Smooth muscle cell of the umbilical artery (primary cell): Measurements from ENCODE around the gene TSC22D4. TPM values are rescaled to one million over a fixed set of nuclear protein-coding genes. Genes with fewer than 3 reads are reported as not detected.

Experiments used
- total RNA-seq: library from RNA; depleted of rRNA; stranded (reverse); fragments of >200 nt; gene quantifications from 2 replicates; pipeline ENCODE4 v1.2.3, GENCODE V29; 2014

TSC22D4 gene
- total RNA-seq, result 10.1 and 19.5 TPM in 2 replicates

GRCh38 chr7:100478958-100479660 is at the start of gene TSC22D4:
Gene TSC22D4 (minus strand): TSS chr7:100479214. CDS start chr7:100478038, 1,176 bp downstream.

GRCh38 chr7:100483722-100484672 is 5.0 kb upstream of the TSC22D4 start, which contains the start of gene NYAP1:
Gene NYAP1 (plus strand): TSS chr7:100483927. CDS start chr7:100485312, 1,385 bp downstream.

GRCh38 chr7:100464210-100464660 is 14.8 kb downstream of the TSC22D4 start, which contains the start of gene SPACDR:
Gene SPACDR (minus strand): TSS chr7:100464260. CDS start chr7:100464025, 235 bp downstream.

GRCh38 chr7:100429637-100430492 is 49.1 kb downstream of the TSC22D4 start, which contains the start of gene MEPCE:
Gene MEPCE (plus strand): TSS chr7:100429831. CDS start chr7:100430019, 188 bp downstream.

GRCh38 chr7:100428199-100428966 is 50.6 kb downstream of the TSC22D4 start, which contains the start of gene ZCWPW1:
Gene ZCWPW1 (minus strand): TSS chr7:100428703. CDS start chr7:100420649, 8,054 bp downstream.

Other genes starting within 250 kb of the TSC22D4 start
- gene SPDYE3, start 171.5 kb downstream of the TSC22D4 start, total RNA-seq, result not detected in 2 replicates
- gene PILRB, start 121.1 kb downstream of the TSC22D4 start, total RNA-seq, result 10.4 and 13.5 TPM in 2 replicates
- 0.89 TPM in 1 of 2 replicates, not detected in the other for gene PILRA, start 105.7 kb downstream of the TSC22D4 start, total RNA-seq
- 1.1 and 1.2 TPM in 2 replicates for gene ZCWPW1, start 50.5 kb downstream of the TSC22D4 start, total RNA-seq
- gene MEPCE, start 49.4 kb downstream of the TSC22D4 start, total RNA-seq, result 14.8 and 17.9 TPM in 2 replicates
- 11.3 and 12.5 TPM in 2 replicates for gene PPP1R35, start 42.7 kb downstream of the TSC22D4 start, total RNA-seq
- 0.30 and 1.5 TPM in 2 replicates for gene SPACDR, start 15.0 kb downstream of the TSC22D4 start, total RNA-seq
- 0.83 and 1.2 TPM in 2 replicates for gene NYAP1, start 4.7 kb upstream of the TSC22D4 start, total RNA-seq
- 3.0 and 4.4 TPM in 2 replicates for gene AGFG2, start 60.0 kb upstream of the TSC22D4 start, total RNA-seq
- gene SAP25, start 94.7 kb upstream of the TSC22D4 start, total RNA-seq, result not detected in 2 replicates
- 7.7 and 12.6 TPM in 2 replicates for gene LRCH4, start 106.9 kb upstream of the TSC22D4 start, total RNA-seq
- 0.30 and 0.32 TPM in 2 replicates for gene FBXO24, start 107.1 kb upstream of the TSC22D4 start, total RNA-seq
- 16.9 and 51.6 TPM in 2 replicates for gene PCOLCE, start 123.1 kb upstream of the TSC22D4 start, total RNA-seq
- 4.2 and 5.4 TPM in 2 replicates for gene MOSPD3, start 133.3 kb upstream of the TSC22D4 start, total RNA-seq
- 0.83 and 0.89 TPM in 2 replicates for gene TFR2, start 162.3 kb upstream of the TSC22D4 start, total RNA-seq
- not detected in 2 replicates for gene ACTL6B, start 177.2 kb upstream of the TSC22D4 start, total RNA-seq
- gene GNB2, start 194.5 kb upstream of the TSC22D4 start, total RNA-seq, result 61.5 and 126 TPM in 2 replicates
- gene GIGYF1, start 215.0 kb upstream of the TSC22D4 start, total RNA-seq, result 11.3 and 14.4 TPM in 2 replicates
- gene POP7, start 226.9 kb upstream of the TSC22D4 start, total RNA-seq, result 27.6 and 27.9 TPM in 2 replicates
- gene EPO, start 241.3 kb upstream of the TSC22D4 start, total RNA-seq, result not detected in 2 replicates